GM18519 (cell line): ENCODE data around the gene KREMEN1.

Source experiments
- ATAC-seq: cut with Tn5 transposase; IDR thresholded peaks from one replicate; pipeline ENCODE4 v1.9.1; 2021; ENCODE audit warnings: mild to moderate bottlenecking, moderate library complexity; ENCODE audit not compliant: unreplicated experiment, low FRiP score

Gene KREMEN1

GRCh38 chr22:29124777-29125442 is 52.1 kb downstream of the KREMEN1 start:
- ATAC-seq = no peak

DNA sequence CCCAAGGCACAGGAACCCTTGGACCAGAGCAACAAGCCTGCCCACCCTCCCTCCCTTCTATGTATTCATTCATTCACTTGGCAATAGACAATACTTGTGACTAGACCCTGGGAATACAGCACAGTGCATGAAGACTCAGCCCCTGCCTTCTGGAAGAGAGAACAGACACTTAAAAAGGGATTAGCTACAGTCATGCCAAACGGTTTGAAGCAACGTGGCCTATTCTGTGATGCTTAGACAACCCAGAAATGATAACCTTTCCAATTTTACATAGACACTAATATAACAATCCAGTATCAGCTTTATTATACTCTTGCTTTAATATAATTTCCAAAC is 52.6 kb downstream of the KREMEN1 start:
- ATAC-seq = no peak

DNA sequence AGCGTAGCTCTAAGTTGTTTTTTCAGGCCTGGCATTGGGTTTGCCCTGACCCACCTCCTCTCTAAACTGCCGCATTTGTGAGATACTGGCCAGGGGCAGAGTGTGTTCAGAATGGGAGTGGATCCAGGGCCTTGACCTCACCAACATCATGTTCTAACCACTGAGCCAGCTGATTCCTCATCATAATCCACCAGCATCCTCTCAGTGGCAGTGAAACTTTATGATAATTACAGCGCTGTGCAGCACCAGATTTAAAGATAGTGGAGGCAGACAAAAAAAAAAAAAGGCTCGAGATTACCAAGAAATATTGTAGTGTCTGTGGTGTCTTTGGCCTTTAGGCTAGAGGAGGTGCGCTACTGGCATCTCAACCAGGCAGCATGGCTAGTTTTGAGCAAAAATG is 53.0 kb downstream of the KREMEN1 start:
- ATAC-seq = no peak

- no peak for ATAC-seq
These were observed 54.0 kb downstream of the KREMEN1 start for GRCh38 chr22:29126670-29127395.

DNA sequence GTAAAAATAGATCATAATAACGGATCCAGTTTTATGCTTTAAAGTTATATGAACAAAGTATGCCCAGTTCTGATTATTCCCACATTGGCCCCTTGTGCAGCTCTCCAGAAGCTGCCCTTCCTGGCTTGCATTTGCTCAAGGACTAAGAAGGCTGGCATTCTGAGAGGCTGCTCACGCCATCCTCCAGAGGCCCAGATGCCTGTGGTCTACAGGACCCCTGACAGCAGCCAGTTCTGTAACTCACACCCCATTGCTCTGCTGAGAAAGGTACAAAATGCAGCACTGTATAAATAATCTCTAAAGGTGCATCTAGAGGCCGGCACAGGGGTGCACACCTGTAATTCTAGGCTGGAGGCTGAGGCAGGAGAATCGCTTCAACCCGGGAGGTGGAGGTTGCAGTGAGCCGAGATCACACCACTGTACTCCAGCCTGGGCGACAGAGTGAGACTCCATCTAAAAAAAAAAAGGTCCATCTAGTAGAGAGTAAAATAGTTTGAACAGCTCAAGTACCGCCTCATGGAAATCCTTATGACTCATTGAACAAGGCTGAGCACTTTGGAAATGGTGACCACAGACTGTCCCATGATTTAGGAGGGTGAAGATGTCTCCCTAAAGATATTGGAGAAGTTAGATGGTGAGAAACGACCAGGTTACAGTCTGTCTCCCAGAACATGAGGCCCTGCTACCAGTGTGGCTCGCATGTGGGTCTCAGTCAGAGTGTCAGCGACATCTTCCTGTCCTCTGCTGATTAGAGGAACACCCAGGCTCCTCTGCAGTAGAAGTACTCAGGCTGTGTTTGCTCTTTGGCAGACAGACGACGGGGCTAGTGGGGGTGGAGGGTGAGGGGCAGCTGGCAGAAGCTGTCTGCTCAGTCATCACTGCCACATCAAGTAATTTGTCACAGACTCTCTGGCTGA is 56.3 kb downstream of the KREMEN1 start:
- ATAC-seq = no peak

DNA sequence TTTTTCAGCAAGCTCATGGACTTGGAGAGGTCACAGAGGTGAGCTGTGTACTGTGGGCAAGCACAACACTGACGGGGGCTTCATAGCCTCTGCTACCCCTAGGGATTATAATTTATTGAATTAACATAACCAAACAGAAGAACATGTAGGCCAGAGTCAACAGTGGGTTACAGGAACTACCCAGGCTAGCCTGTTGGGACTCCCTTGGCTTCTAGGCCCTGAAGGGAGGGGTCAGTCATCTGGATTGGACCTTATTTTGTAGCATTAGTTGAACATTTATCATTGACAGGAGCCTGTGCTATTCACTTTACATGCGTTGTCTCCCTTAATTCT is 56.9 kb downstream of the KREMEN1 start:
- ATAC-seq = no peak

GRCh38 chr22:29130476-29130875 is 57.6 kb downstream of the KREMEN1 start:
- no peak for ATAC-seq

- ATAC-seq = no peak
These were observed 60.8 kb downstream of the KREMEN1 start for GRCh38 chr22:29133603-29134133.

- no peak for ATAC-seq
These were observed 61.6 kb downstream of the KREMEN1 start for GRCh38 chr22:29134448-29134847.

GRCh38 chr22:29136782-29137700 is 64.2 kb downstream of the KREMEN1 start:
- no peak for ATAC-seq

- no peak for ATAC-seq
These were observed 65.9 kb downstream of the KREMEN1 start for GRCh38 chr22:29138556-29139305.

GRCh38 chr22:29139965-29140782 is 67.3 kb downstream of the KREMEN1 start:
- ATAC-seq = no peak

GRCh38 chr22:29141078-29141688 is 68.3 kb downstream of the KREMEN1 start:
- ATAC-seq = no peak

GRCh38 chr22:29142116-29142515 is 69.3 kb downstream of the KREMEN1 start:
- ATAC-seq = no peak

- no peak for ATAC-seq
These were observed 71.3 kb downstream of the KREMEN1 start for GRCh38 chr22:29143941-29144785.

DNA sequence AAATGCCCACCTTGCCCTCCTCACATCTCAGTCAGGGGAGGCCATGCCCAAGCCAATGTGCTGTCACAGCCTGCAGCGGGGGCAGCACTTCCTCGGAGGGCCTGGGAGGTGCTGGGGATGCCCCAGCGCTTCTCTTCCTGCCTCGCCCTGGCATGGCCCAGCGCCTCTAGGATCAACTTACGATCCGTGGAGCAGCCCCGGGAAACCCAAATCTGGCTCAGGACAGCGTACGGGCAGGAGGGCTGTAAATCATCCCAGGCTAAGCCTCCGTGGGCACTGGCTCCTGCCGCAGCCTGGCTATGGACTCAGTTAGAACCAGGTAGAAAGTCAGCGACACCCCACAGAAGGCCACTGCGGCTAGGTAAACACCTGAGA is 71.9 kb downstream of the KREMEN1 start:
- ATAC-seq = no peak

- no peak for ATAC-seq
These were observed 72.7 kb downstream of the KREMEN1 start for GRCh38 chr22:29145321-29146072.
